ENCODE measurements around the gene DOCK1.

DNA sequence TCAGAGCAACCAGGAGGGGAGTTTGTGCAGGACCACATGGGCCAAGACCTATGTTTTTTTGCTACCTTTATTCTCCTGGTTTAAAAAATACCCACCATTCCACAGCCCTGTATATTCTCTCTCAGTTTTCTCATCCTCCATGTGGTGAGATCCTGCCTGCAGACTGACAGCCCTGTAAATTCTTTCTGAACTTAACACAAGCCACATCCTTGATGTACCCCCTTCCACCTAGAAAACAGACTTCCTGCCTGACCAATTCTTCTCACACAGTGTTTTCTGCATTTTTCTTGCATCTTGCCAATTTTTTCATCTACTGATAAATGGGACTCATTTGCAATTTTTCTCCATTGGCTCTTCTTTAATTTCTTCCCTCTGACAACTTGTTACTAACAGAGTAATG, 212.8 kb downstream of the DOCK1 start:
- no peak for TF ChIP-seq POLR2AphosphoS5 (IDR thresholded peaks at IDR 0.05)
- TF ChIP-seq, protein P1, sequence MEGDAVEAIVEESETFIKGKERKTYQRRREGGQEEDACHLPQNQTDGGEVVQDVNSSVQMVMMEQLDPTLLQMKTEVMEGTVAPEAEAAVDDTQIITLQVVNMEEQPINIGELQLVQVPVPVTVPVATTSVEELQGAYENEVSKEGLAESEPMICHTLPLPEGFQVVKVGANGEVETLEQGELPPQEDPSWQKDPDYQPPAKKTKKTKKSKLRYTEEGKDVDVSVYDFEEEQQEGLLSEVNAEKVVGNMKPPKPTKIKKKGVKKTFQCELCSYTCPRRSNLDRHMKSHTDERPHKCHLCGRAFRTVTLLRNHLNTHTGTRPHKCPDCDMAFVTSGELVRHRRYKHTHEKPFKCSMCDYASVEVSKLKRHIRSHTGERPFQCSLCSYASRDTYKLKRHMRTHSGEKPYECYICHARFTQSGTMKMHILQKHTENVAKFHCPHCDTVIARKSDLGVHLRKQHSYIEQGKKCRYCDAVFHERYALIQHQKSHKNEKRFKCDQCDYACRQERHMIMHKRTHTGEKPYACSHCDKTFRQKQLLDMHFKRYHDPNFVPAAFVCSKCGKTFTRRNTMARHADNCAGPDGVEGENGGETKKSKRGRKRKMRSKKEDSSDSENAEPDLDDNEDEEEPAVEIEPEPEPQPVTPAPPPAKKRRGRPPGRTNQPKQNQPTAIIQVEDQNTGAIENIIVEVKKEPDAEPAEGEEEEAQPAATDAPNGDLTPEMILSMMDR (IDR thresholded peaks at IDR 0.05), result no peak
- TF ChIP-seq EP300 (IDR thresholded peaks at IDR 0.05), result no peak
- TF ChIP-seq POLR2A (IDR thresholded peaks at IDR 0.05), result no peak
